ENCODE data around the gene SORCS2. TPM values are rescaled to one million over a fixed set of nuclear protein-coding genes. Genes with fewer than 3 reads are reported as not detected.

Gene SORCS2
- polyA plus RNA-seq, 1 donor (not counting 4 experiments of a cell fraction or from before 2014, with no cell fraction given) = 0.09 TPM

- no peak for FAIRE-seq
- DNase-seq (ENCODE audit: low read depth, low spot score) = no peak
Observed at GRCh38 chr4:7422151-7422897, 230.0 kb downstream of the SORCS2 start.

GRCh38 chr4:7422898-7423180 lies 230.5 kb downstream of the SORCS2 start:
- dilution Hi-C loops (cut with MboI; ENCODE audit: extremely low pct_ligation_motif_present, low sequenced_read_pairs) = no loop called here
- no peaks in the 10 kb centered on the region for H3K4me1 ChIP-seq (ENCODE audit: control insufficient read depth, extremely low read depth, insufficient read depth, low read length)
- no peaks in the 10 kb centered on the region for H3K9me1 ChIP-seq (ENCODE audit: control insufficient read depth, extremely low read depth, insufficient read depth, low read length)
- no peak overlapping the region for H3K4me3 ChIP-seq (ENCODE audit: control insufficient read depth in 2 of 3, extremely low read depth in 1 of 3, insufficient read depth in 2 of 3, low read depth in 1 of 3, low read length in 3 of 3)
- TF ChIP-seq EZH2 (IDR thresholded peaks at IDR 0.05; ENCODE audit: low read length) (no peak), CTCF (optimal IDR thresholded peaks at IDR 0.05 in 1 of 3, IDR thresholded peaks at IDR 0.05 in 1 of 3, conservative IDR thresholded peaks at IDR 0.05 in 1 of 3; ENCODE audit: extremely low read depth in 1 of 3, insufficient read depth in 2 of 3, low read length in 3 of 3) (no peak)
- H3K79me2 ChIP-seq (ENCODE audit: control insufficient read depth, insufficient read depth, low read length) = no peaks in the 10 kb centered on the region
- no peak overlapping the region for H2AFZ ChIP-seq (ENCODE audit: control insufficient read depth, low read length)
- no peaks in the 10 kb centered on the region for H3K36me3 ChIP-seq (ENCODE audit: control insufficient read depth in 2 of 2, extremely low read depth in 1 of 2, insufficient read depth in 2 of 2, low read length in 2 of 2)
- DNase-seq (ENCODE audit: low read depth, low spot score) = no peak
- H3K9me3 ChIP-seq (ENCODE audit: control insufficient read depth, low read depth, low read length) = no peaks in the 10 kb centered on the region
- no peak overlapping the region for H3K27ac ChIP-seq (ENCODE audit: control insufficient read depth, insufficient read depth, low read length)
- H3K27me3 ChIP-seq (ENCODE audit: control insufficient read depth, extremely low read depth, insufficient read depth, low read length) = no peaks in the 10 kb centered on the region
- FAIRE-seq = no peak
- H4K20me1 ChIP-seq (ENCODE audit: control insufficient read depth, extremely low read depth, insufficient read depth, low read length) = no peaks in the 10 kb centered on the region
- no peak overlapping the region for H3K4me2 ChIP-seq (ENCODE audit: control insufficient read depth, extremely low read depth, insufficient read depth, low read depth, low read length)
- no peak overlapping the region for H3K9ac ChIP-seq (ENCODE audit: control insufficient read depth, extremely low read depth, insufficient read depth, low read length)

More at GRCh38 chr4:7422151-7422897, 230.0 kb downstream of the SORCS2 start:
- Histone ChIP-seq H2AFZ (ENCODE audit: control insufficient read depth, low read length) (no peak overlapping the region), H3K27me3 (ENCODE audit: control insufficient read depth, extremely low read depth, insufficient read depth, low read length) (no peaks in the 10 kb centered on the region), H3K79me2 (ENCODE audit: control insufficient read depth, insufficient read depth, low read length) (no peaks in the 10 kb centered on the region), H3K4me2 (ENCODE audit: control insufficient read depth, extremely low read depth, insufficient read depth, low read depth, low read length) (no peak overlapping the region), H3K9me1 (ENCODE audit: control insufficient read depth, extremely low read depth, insufficient read depth, low read length) (no peaks in the 10 kb centered on the region), H3K36me3 (ENCODE audit: control insufficient read depth in 2 of 2, extremely low read depth in 1 of 2, insufficient read depth in 2 of 2, low read length in 2 of 2) (no peaks in the 10 kb centered on the region), H3K9me3 (ENCODE audit: control insufficient read depth, low read depth, low read length) (no peaks in the 10 kb centered on the region), H3K9ac (ENCODE audit: control insufficient read depth, extremely low read depth, insufficient read depth, low read length) (no peak overlapping the region), H3K4me1 (ENCODE audit: control insufficient read depth, extremely low read depth, insufficient read depth, low read length) (no peaks in the 10 kb centered on the region), H3K4me3 (ENCODE audit: control insufficient read depth in 2 of 3, extremely low read depth in 1 of 3, insufficient read depth in 2 of 3, low read depth in 1 of 3, low read length in 3 of 3) (no peak overlapping the region), H4K20me1 (ENCODE audit: control insufficient read depth, extremely low read depth, insufficient read depth, low read length) (no peaks in the 10 kb centered on the region), H3K27ac (ENCODE audit: control insufficient read depth, insufficient read depth, low read length) (no peak overlapping the region)
- TF ChIP-seq CTCF (optimal IDR thresholded peaks at IDR 0.05 in 1 of 3, IDR thresholded peaks at IDR 0.05 in 1 of 3, conservative IDR thresholded peaks at IDR 0.05 in 1 of 3; ENCODE audit: extremely low read depth in 1 of 3, insufficient read depth in 2 of 3, low read length in 3 of 3) = no peak
- TF ChIP-seq EZH2 (IDR thresholded peaks at IDR 0.05; ENCODE audit: low read length) = no peak
- dilution Hi-C loops (cut with MboI; ENCODE audit: extremely low pct_ligation_motif_present, low sequenced_read_pairs) = no loop called here

All from keratinocyte (primary cell).